Gastrocnemius medialis (tissue), 4 donors: ENCODE data around the gene INTS15.

Experiments
- CTCF ChIP-seq, 5 experiments: fragments of 450-650 bp in 3 of 5; fragments of 200-600 bp in 2 of 5; sonication (generic) in 2 of 5; IDR thresholded peaks in 4 of 5; conservative IDR thresholded peaks in 1 of 5; 1 replicate in 4 of 5; 2 replicates in 1 of 5; pipeline ENCODE4 v1.5.1; 2016 to 2019; ENCODE audit warnings: antibody characterized with exemption in 5 of 5, mild to moderate bottlenecking in 3 of 5, moderate library complexity in 3 of 5
- POLR2A ChIP-seq, 2 donors: fragments of 450-650 bp; IDR thresholded peaks; one replicate each; pipeline ENCODE4 v1.6.1; 2017; ENCODE audit warnings: antibody characterized with exemption in 2 of 2, mild to moderate bottlenecking in 2 of 2, moderate library complexity in 2 of 2

- TF ChIP-seq CTCF (IDR thresholded peaks at IDR 0.05 in 4 of 5, conservative IDR thresholded peaks at IDR 0.05 in 1 of 5) = no peak
- TF ChIP-seq POLR2A (IDR thresholded peaks at IDR 0.05) = no peak
Observed at GRCh38 chr7:6563936-6564770, 25.7 kb upstream of the INTS15 start.
